HG03521 (cell line): Measurements from ENCODE around the gene ZNF277.
A peak's percentile ranks its signal among the peaks of the same experiment; 100 is the strongest.

Source experiments
- ATAC-seq: cut with Tn5 transposase; IDR thresholded peaks from one replicate; pipeline ENCODE4 v1.9.1; 2021; ENCODE audit warnings: mild to moderate bottlenecking, moderate library complexity; ENCODE audit not compliant: unreplicated experiment

The ZNF277 gene, protein sequence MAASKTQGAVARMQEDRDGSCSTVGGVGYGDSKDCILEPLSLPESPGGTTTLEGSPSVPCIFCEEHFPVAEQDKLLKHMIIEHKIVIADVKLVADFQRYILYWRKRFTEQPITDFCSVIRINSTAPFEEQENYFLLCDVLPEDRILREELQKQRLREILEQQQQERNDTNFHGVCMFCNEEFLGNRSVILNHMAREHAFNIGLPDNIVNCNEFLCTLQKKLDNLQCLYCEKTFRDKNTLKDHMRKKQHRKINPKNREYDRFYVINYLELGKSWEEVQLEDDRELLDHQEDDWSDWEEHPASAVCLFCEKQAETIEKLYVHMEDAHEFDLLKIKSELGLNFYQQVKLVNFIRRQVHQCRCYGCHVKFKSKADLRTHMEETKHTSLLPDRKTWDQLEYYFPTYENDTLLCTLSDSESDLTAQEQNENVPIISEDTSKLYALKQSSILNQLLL

DNA sequence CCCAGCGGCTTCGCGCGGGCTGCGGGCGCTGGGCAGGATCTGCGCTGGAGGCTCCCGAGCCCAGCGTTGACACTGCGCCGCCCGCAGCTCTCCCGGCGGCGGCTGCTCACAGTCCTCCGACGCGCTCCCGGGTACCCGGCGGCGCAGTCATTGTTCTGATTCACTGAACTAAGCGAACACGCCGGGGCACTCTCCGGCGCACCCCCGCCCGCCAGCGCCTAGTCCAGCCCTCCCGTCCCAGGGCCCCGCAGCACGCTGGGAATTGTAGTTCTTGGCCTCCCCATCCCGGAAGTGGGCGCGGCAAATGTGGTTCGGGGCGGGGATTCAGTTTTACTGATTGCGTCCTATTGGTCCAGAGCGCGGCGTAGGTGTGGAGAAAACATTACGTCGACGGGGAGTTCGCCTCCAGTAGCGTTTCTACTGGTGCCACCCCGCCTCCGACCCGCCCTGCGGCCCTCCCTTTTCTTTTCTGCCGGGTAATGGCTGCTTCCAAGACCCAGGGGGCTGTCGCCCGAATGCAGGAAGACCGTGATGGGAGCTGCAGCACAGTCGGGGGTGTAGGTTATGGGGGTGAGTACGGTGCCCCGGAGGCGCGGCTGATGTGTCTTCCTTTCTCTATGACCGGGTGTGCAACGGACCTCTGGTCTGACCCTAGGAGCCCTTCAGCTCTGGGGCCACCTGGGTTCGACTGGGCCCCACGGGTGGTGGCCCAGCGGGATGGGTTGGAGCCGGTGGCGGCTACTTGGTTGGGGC, at the start of gene ZNF277, which contains the start of gene DOCK4:
ZNF277 (plus strand) TSS at position 458 of the 753 bp plus-strand sequence; CDS start at position 480, 22 bp downstream.
DOCK4 (minus strand) TSS at position 162 of the 753 bp plus-strand sequence. CDS start 261 bp downstream, outside the sequence.
- ATAC-seq: peak; percentile 97

DNA sequence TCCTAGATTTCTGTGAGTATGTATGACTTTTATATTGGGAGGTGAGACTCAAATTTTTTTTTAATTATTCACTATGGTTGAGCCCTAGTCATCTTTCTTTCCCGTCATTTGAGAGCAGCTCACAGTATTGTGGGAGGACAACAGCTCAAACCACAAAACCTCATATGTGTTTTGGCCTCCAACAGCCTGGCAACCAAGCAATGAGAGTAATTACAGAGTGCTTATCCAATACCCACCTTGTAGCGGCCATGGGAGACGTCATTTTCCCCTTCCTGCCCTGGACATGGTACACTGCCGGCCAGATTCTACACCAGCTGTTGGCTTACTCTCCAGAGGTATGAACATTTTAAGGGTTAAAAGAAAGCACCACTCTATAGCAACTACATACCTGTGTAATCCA, 49.4 kb upstream of the ZNF277 start:
- no peak for ATAC-seq

DNA sequence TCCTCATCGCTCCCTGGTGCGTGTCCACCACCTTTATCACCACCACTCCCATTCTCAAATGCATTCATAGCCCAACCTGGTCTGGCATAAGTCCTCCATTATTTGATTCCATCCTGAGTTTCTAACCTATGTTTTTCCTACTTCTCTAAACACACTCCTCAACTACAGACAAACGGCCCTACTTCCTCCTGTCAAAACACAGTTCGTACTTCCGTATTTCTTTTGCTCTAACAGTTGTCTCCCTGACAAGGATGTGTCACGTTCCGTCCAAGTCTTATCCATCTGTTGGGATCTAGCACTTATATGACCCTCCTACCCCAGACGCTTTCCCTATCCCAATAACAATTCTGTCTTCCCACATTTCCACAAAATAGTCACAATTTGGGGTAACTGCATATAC, 47.1 kb upstream of the ZNF277 start:
- ATAC-seq: no peak

DNA sequence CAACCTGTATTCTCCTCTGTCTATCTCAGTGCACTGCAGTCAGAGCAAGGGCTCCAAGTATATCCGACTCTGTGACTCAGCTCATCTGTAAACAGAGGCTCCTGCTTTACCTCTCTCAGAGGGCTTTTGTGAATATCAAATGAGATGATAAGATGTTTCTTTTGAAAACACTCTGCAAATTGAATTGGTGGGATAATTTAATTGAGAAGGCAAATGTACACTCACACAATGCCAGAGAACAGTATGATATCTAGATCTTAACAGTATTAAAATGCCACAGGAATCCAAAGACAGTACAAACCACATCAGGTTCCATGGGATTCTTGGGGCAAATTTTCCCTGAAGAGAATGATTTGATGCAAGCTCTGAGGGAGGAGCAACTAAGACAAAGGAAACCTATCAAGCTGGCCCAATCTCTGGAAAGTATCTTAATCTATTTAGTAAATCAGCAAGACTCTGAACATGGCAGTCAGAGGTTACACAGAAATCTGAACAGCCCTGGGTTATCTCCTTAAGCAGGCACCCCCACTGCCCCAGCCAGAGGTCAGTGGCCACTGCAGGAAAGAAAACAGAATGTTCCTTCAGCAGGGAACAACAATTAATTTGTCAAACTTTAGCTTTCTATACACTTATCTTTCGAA, 46.2 kb upstream of the ZNF277 start:
- ATAC-seq: no peak

DNA sequence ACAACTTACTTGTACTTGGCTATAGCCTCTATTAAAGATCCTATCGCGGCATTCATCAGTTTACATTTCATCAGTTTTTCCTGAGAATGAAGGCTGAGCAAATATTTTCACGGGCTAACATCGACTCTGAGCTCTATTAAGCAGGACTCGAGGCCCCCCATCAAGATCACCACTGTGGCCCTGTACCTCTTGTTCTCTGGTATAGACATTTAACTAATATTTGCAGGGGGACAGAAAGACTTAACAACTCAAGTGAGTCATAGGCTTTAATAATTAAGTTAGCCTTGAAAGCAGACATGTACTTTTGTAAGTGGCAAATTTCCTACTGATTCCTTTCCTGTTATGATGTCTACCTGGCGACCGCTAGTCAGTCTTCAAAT, 45.7 kb upstream of the ZNF277 start:
- ATAC-seq: no peak

DNA sequence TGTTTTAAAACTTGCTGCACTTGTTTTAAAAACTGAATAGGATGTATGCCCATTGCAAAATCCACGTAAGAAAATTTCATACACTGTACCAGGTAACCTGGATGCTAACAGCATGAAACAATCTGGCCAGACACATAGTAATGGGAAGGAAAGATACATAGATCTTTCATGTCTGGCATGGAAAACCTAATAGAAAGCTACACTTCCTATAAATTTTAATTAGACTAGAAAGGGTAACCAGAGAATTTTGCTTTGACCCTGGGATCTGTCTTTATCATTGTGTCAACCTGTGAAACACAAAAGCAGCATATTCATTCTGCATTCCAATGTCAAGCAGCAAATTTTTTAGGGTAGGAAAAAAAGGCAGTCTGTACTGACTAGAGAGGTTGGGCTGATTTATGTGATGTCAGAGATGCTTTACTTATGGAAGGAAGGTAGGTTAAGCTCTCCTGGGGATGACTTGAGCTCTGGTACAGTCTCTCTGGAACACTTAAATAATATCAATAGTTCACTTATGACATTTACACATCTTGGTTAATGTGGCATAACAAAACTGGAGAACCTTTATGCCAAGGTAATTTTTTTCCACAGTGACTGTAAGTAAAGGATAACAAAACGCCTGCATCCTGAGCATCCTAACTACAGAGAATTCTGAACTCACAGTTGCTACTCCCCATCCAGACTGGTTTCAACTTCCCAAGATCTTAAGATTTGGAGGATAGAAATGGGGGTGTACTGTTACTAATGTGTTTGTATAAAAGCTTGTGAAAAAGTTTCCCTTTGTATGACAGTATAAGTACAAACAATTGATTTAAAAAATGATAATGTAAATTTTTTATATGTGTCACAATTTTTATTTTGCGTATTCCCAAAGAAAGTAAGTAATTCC, 45.0 kb upstream of the ZNF277 start:
- ATAC-seq: no peak

DNA sequence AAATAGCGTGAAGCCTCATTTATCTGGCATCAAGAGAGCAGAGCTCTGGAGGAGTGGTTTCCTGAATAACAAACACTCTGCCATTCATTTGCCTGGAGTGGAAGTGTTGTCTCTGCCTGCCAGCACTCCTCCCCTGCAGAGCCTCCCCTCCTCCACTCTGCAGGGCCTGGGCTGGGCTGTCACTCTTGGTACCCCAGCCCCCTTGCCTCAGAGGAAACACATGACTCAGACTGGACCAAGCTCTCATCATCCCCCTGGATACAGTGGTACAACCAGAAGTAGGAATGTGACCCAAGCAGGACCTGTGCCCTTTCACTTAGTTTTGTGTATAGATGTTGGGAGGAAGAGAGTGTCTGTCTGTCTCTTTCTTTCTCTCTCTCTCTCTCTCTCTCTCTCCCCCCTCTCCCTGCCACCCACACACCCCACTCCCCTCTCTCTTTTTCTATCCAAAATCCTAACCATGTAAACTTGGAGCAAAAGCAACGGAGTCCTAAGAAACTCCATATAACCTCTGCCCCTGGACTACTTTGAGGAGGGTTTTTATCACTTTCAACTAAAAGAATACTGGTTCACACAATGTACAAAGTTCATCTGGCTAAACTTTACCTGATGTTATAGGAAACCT, 44.2 kb upstream of the ZNF277 start:
- no peak for ATAC-seq

DNA sequence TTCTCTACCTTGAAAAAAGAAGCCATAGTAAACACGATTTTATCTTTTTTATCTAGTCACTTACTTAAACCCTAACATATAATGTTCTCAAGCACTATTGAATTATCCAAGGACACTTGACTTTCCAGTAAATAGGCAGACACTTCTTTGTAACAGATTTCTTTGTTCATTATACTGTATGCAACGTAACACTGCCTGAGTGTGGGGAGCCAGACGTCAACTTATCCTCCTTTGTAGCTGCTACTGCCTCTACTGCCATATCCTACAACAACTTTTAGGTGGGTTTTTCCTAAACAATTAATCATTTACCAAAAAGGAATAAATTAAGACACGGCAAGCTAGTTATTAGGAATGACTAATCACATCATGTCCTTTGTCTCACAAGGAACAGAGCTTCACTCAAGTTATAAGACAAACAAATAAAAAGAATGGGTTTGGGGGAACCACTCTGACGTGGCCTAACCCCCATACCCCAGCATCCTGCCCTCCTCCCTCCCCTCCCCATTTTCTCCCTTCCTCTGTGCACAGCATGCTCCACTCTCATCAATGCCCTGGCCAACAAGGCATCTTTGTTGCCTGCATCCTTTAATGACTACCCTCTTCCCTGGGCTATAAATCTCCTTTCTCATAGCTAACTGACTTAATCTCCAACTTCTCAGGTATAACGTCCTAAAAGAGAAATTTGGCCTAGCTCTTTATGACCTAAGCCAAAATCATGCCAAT, 43.5 kb upstream of the ZNF277 start:
- no peak for ATAC-seq

DNA sequence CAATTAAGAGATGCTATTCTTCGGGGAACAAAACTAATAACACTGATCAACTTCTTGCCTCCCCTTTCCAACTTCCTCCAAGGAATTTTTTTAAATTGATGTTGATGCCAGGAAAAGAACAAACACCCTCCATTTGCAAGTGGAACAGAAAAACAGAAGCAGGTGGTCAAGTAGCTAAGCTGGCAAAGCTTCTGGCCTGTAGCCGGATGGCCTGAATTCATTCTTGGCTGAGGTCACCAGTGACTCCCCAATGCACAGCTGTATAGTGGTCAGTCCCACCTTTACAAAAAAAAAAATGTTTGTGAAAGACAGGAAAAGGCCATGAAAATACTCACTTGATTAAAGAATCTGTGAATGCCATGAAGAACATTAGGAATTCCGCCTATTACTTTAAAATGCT, 39.3 kb upstream of the ZNF277 start:
- no peak for ATAC-seq

DNA sequence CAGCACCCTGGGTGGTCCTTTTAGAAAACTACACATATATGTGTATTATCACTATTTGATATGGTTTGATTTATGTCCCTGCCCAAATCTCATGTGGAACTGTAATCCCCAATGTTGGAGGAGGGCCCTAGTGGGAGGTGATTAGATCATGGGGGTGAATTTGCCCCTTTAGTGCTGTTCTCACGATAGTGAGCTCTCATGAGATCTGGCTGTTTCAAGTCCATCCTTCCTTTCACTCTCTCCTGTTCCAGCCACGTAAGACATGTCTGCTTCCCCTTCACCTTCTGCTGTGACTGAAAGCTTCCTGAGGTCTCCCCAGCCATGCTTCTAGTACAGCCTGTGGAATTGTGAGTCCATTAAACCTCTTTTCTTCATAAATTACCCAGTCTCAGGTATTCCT, 37.6 kb upstream of the ZNF277 start:
- ATAC-seq: no peak

DNA sequence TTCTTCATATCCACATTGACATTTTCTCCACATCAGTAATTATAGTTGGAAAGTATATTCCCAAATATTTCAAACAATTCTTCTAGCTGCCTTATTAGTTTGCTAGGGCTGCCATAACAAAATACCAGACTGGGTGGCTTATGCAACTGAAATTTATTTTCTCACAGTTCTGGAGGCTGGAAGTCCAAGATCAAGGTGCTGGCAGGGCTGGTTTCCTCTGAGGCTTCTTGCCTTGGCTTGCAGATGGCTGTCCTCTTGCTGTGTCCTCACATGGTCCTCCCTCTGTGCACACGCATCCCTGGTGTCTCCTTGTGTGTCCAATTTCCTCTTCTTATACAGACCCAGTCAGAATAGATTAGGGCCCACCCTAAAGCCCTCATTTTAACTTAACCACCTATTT, 34.8 kb upstream of the ZNF277 start:
- ATAC-seq: no peak

DNA sequence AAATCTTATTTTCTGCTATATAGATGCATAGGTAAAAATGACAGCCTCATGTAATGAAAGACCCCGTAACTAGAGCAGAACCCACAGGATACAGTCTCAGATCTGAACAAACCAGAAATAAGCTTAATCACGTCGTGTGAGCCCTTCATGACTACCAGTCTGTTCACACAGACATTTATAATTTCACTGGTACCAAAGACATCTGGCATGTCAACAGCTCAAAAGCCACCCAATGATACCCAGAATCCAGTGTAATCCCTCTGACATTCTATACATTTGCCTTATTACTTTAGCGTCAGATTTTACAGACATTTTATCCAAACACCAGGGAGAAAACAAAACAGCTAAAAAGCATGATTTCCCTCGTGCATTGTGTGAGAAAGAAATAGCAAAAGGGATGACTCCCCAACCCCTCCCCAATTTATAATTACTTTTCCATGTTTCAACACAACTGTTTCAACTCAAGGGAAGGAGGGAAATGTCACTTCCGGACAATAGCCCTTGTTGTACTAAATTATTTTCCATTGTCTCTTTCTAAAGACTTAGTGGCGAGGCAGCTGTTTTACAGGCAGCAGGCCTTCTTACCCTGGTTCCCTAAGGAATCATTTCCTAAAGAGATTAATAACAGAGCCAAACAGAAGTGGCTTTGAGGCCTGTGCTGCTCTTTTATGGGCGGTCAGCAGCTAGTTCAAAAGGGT, 33.5 kb upstream of the ZNF277 start:
- ATAC-seq: no peak

DNA sequence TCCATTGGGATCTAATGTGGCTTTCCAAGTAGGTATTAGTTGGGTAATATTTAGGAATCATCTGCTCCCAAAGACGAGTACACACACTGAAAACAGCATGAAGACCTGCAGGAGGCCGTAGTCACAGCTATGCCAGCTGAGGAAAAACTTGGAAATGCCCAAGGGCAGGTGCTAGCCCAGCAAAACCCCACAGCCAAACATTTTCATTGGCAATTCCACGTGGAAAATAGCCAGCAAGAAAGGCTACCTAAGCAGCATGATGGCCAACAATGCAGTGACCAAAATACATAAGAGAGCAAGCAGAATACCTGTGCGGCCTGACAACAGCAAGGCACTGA, 33.0 kb upstream of the ZNF277 start:
- no peak for ATAC-seq

DNA sequence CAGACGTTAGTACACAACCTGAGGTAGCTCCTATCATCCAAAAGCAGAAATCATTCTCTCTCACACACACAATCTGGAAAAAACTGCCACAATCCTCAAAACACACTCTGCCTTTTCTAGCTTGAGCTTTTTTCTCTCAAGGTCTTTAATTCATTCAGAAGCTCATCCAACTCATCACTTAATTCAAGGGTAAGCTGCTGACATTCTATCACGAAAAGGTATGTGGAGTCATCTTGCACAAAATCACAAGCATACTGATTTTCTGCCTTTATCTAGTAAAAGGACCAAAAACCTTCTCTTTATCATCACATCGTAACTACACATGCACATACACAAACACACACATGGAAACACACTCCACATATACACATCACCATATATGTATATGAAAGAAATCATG, 32.3 kb upstream of the ZNF277 start:
- ATAC-seq: no peak

DNA sequence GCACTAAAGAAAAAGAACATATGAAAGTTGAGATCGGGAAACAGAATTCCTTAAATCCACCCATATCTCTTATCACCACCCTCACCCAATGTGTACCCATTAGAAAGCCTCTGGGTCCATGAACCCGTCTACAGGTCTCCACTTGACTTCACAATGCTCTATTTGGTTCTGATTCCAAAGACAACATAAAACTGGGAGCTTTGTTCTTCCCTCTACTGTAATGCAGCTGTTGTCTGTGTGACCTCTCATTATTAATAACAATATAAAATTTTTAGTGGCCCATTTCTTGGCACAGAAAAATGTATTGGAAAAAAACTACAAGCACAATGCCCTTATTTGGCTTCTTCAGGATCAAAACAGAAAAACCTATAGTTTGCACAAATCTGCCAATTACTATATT, 30.3 kb upstream of the ZNF277 start:
- ATAC-seq: no peak

DNA sequence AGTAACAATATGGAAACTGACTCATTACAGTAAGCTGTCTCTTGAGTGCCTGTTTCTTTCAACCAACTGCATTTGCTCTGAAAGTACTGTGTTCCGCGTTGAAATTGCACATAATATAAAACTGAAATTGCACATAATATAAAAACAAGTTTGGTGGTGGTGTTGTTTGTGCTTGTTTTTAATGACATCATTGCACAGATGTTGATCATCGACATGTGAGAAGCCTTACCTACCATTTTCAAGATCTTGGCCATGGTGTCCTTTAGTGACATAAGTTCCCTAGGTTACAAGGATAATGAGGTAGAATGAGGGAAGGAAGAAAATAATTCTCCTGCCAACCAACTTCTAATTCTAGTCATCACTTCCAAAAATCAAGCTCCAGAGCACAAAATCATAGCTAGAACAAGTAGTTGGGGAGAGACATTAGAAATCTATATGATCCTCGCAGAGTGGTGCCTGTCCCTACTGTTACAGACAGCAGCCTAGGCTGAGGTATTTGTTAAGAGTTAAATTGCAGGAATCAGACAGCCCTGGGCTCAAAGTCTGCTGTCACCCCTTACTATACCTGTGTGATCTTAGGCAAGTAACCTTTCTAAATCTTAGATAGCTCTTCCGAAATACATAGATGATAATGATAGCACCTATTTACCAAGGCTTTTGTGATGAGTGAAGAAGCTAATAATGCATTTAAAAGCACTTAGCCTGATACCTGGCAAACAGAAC, 29.6 kb upstream of the ZNF277 start:
- ATAC-seq: no peak

DNA sequence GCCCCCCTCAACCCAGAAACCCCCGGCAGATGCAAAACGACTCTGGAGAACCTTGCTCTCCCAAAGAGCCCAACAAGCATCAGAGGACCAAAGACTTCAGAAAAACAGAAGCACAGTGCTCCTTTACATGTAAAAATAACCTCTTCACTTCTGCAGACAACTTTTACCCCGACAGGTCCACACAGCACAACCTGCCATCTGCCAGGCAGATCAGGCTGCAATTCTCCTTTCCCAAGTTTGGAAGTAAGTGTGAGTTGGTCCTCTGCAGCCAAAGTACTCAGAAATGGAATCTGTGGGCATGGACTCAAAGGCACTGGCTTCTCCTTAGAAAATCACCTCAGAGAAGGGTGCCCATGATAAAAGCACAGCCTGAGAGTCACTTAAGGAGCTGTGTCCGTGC, 26.3 kb upstream of the ZNF277 start:
- no peak for ATAC-seq

DNA sequence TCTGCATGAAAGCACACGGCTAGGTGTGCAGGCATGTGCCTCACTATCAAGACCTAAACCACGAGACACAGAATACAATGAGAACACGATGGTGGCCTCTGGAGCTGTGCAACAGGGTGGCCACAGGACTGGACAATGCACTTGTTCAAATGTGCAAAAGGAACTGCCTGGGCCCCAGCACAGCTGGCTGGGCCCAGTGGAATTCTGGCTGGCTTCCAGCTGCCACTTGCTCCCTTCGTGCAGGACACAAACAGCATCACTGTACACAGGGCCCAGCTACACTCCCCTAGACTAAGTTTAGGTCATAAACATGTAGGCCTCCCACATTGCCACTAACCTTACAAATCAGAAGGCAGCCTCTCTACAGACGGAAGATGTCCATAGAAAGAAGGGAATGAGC, 23.7 kb upstream of the ZNF277 start:
- no peak for ATAC-seq
